BJ (cell line): ENCODE measurements around the gene BCL3. TPM values are rescaled to one million over a fixed set of nuclear protein-coding genes. Genes with fewer than 3 reads are reported as not detected.

ENCODE experiments used
- CTCF ChIA-PET: fragments of 350-600 bp; formaldehyde crosslinking; extraction: SDS; loops from one replicate; lab custom pipeline; 2021; ENCODE audit warnings: antibody characterized with exemption, inconsistent platforms; lab: Yijun Ruan, JAX
- POLR2A ChIA-PET: fragments of 300-600 bp; sonication (Branson Sonifier 250); formaldehyde crosslinking; extraction: SDS; loops from one replicate; lab custom pipeline; 2021; ENCODE audit warnings: antibody characterized with exemption; lab: Charles Lee
- DNase-seq: peaks from one replicate; pipeline ENCODE4 v3.0.0-alpha.2; 2011; ENCODE audit warnings: low read depth
- H3K27me3 ChIP-seq: 2 replicates; pipeline ENCODE4 v1.6.0; 2011; ENCODE audit warnings: low read length; ENCODE audit not compliant: control insufficient read depth, insufficient read depth
- H3K36me3 ChIP-seq: 2 replicates; pipeline ENCODE4 v1.5.1; 2011; ENCODE audit warnings: low read length; ENCODE audit not compliant: control insufficient read depth, insufficient read depth
- H3K4me3 ChIP-seq: 2 replicates; pipeline ENCODE4 v1.5.1; 2011; ENCODE audit warnings: low read depth, mild to moderate bottlenecking, control low read depth, low read length
- CTCF ChIP-seq: IDR thresholded peaks from 2 replicates; pipeline ENCODE4 v1.5.1; 2011; ENCODE audit warnings: low read depth, mild to moderate bottlenecking, control low read depth, inconsistent platforms, low read length, moderate library complexity; ENCODE audit not compliant: insufficient read depth
- polyA plus RNA-seq: library from polyadenylated mRNA; depleted of rRNA; stranded (reverse); fragments of >200 nt; gene quantifications from 2 replicates; pipeline ENCODE4 v1.2.3, GENCODE V29; 2011

The BCL3 gene
- polyA plus RNA-seq, 1 experiment = 9.1 TPM

DNA sequence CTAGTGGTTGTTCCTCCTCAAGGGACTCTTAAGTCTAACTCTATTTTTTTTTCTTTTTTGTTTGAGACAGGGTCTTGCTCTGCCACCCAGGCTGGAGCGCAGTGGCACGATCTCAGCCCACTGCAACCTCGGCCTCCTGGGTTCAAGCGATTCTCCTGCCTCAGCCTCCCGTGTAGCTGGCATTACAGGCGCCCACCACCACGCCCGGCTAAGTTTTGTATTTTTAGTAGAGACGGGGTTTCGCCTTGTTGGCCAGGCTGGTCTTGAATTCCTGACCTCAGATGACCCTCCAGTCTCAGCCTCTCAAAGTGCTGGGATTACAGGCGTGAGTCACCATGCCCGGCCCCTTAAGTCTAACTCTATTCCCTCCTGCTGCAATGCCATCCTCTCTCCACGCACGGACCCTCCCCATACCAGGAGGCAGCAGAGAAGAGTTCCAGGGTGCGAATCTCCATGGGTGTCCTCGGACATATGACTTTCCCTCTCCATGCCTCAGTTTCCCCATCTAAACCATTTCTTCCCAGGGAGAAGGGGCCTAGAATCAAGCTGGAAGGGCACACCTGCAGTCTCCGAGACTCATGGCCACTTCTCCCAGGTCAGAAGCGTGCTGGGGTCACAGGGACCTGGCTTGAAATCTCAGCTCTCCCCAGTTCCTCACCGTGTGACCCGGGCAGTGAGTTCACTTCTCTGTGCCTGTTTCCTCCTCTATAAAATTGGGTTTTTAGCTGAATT is 6.0 kb upstream of the BCL3 start:
- no peak overlapping the region for H3K4me3 ChIP-seq
- TF ChIP-seq CTCF = no peak
- POLR2A ChIA-PET = interaction anchor here (0.6 kb wide), 1 partner anchor 158 kb away, joined by 3 read pairs; no protein-coding TSS in a partner anchor
- CTCF ChIA-PET = interaction anchor here (0.7 to 9.6 kb wide), 6 partner anchors 10 to 99 kb away, joined by 3 to 69 read pairs (median 8); partner anchors contain the start of gene PVR
- DNase-seq = no peak
- H3K36me3 ChIP-seq = no peaks in the 10 kb centered on the region
- no peaks in the 10 kb centered on the region for H3K27me3 ChIP-seq

DNA sequence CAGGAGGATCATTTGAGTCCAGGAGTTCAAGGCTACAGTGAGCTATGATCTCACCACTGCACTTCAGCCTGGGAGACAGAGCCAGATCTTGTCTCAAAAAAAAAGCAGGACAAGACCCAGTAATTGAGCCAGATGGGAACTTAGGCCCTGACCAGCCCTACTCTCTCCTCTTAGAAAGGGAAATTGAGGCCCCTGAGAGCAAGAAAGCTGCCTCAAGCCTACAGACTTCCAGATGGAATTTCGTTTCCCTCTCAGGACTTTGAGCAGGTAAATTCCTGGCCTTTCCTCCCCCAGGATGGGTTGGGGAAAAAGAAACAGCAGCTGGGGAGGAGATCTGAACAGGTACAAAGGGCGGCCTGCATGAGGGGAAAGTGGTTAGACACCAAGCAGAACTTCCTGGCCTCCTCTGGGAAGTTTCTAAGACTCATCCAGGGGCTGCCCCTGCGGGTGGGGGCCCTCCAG is 3.6 kb upstream of the BCL3 start:
- Histone ChIP-seq H3K27me3 (no peaks in the 10 kb centered on the region), H3K4me3 (no peak overlapping the region), H3K36me3 (peaks cover 2% of the 10 kb centered on the region; the same call in 1 of the 2 replicates)
- TF ChIP-seq CTCF = no peak
- ChIA-PET CTCF (interaction anchor here (0.8 to 9.6 kb wide), 4 partner anchors 10 to 26 kb away, joined by 4 to 69 read pairs (median 6); no protein-coding TSS in a partner anchor), POLR2A (interaction anchor here (0.6 kb wide), 2 partner anchors 145 to 844 kb away, joined by 4 to 6 read pairs; no protein-coding TSS in a partner anchor)
- DNase-seq = no peak

- ChIA-PET POLR2A (interaction anchor here (0.6 kb wide), 2 partner anchors 145 to 845 kb away, joined by 4 to 6 read pairs; no protein-coding TSS in a partner anchor), CTCF (interaction anchor here (0.8 to 9.6 kb wide), 4 partner anchors 10 to 25 kb away, joined by 4 to 69 read pairs (median 6); no protein-coding TSS in a partner anchor)
- DNase-seq = peak; percentile 47
- no peak for TF ChIP-seq CTCF
- no peak overlapping the region for H3K4me3 ChIP-seq
- no peaks in the 10 kb centered on the region for H3K27me3 ChIP-seq
- H3K36me3 ChIP-seq = peaks cover 5% of the 10 kb centered on the region
These were observed 3.1 kb upstream of the BCL3 start for GRCh38 chr19:44745341-44745831.

- POLR2A ChIA-PET = no interaction called here
These were observed 2.5 kb upstream of the BCL3 start for GRCh38 chr19:44745887-44746600.

More at GRCh38 chr19:44745887-44746600, 2.5 kb upstream of the BCL3 start:
- no peak for TF ChIP-seq CTCF
- H3K36me3 ChIP-seq = peaks cover 8% of the 10 kb centered on the region
- CTCF ChIA-PET = interaction anchor here (0.8 to 9.6 kb wide), 3 partner anchors 13 to 25 kb away, joined by 4 to 69 read pairs (median 7); no protein-coding TSS in a partner anchor
- no peak overlapping the region for H3K4me3 ChIP-seq
- no peak for DNase-seq
- no peaks in the 10 kb centered on the region for H3K27me3 ChIP-seq
